Measurements from ENCODE around the gene PLEKHA1.

- TF ChIP-seq CTCF (IDR thresholded peaks at IDR 0.05; ENCODE audit: extremely low read depth in 1 of 2, insufficient read depth in 1 of 2, low read depth in 1 of 2, low read length in 2 of 2) (no peak), POLR2A (IDR thresholded peaks at IDR 0.05; ENCODE audit: low read depth, low read length) (no peak), POLR2AphosphoS5 (IDR thresholded peaks at IDR 0.05; ENCODE audit: insufficient read depth, low read depth, low read length) (no peak), JUN (IDR thresholded peaks at IDR 0.05; ENCODE audit: borderline replicate concordance, insufficient read depth, insufficient read length, low read depth) (no peak), MAX (IDR thresholded peaks at IDR 0.05; ENCODE audit: insufficient read depth, insufficient read length) (no peak), EZH2 (IDR thresholded peaks at IDR 0.05; ENCODE audit: borderline replicate concordance, low read depth, low read length, severe bottlenecking) (no peak)
Measured at GRCh38 chr10:122421054-122421625, 46.6 kb downstream of the PLEKHA1 start.
